HL-60 (cell line): Measurements from ENCODE around the gene ST6GALNAC6.

Source experiments
- CTCF ChIP-seq: IDR thresholded peaks from one replicate; pipeline ENCODE4 v1.5.1; 2011; ENCODE audit warnings: low read length, control low read depth, inconsistent platforms; ENCODE audit not compliant: insufficient read depth
- GABPA ChIP-seq: IDR thresholded peaks from 2 replicates; pipeline ENCODE4 v1.6.1; 2012; ENCODE audit warnings: low read depth
- POLR2AphosphoS5 ChIP-seq: IDR thresholded peaks from 2 replicates; pipeline ENCODE4 v1.6.1; 2012; ENCODE audit warnings: low read depth
- REST ChIP-seq: IDR thresholded peaks from 2 replicates; pipeline ENCODE4 v1.6.1; 2012; ENCODE audit warnings: low read depth; ENCODE audit not compliant: insufficient replicate concordance
- SPI1 ChIP-seq: IDR thresholded peaks from 2 replicates; pipeline ENCODE4 v1.6.1; 2012; ENCODE audit warnings: low read depth, mild to moderate bottlenecking, borderline replicate concordance

- no peak for TF ChIP-seq CTCF
- TF ChIP-seq POLR2AphosphoS5, result no peak
- no peak for TF ChIP-seq REST
- TF ChIP-seq GABPA, result no peak
- no peak for TF ChIP-seq SPI1
Measured at GRCh38 chr9:127863191-127863621, 36.2 kb downstream of the ST6GALNAC6 start.
